Measurements from ENCODE around the gene GSE1.

DNA sequence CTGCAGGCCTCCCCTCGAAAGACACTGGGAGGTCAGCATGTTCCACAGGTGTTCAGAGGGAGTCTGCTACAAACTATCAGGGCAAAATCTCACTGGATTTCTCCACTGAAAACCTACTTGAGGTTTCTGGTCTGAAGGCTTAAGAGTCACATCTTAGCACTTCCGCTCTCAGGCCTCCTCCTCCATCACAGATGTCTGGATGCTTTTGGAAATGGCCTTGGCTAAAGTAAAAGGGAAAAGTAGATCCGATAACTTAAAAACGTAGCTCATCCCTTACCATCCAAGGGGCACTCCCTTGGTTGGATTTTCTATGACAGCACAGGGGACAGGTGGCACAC lies 61.3 kb downstream of the GSE1 start:
- TF ChIP-seq POLR2AphosphoS5 (IDR thresholded peaks at IDR 0.05; ENCODE audit: low read depth): no peak
- TF ChIP-seq, protein P1, sequence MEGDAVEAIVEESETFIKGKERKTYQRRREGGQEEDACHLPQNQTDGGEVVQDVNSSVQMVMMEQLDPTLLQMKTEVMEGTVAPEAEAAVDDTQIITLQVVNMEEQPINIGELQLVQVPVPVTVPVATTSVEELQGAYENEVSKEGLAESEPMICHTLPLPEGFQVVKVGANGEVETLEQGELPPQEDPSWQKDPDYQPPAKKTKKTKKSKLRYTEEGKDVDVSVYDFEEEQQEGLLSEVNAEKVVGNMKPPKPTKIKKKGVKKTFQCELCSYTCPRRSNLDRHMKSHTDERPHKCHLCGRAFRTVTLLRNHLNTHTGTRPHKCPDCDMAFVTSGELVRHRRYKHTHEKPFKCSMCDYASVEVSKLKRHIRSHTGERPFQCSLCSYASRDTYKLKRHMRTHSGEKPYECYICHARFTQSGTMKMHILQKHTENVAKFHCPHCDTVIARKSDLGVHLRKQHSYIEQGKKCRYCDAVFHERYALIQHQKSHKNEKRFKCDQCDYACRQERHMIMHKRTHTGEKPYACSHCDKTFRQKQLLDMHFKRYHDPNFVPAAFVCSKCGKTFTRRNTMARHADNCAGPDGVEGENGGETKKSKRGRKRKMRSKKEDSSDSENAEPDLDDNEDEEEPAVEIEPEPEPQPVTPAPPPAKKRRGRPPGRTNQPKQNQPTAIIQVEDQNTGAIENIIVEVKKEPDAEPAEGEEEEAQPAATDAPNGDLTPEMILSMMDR (conservative IDR thresholded peaks at IDR 0.05; ENCODE audit: low read depth in 2 of 2): no peak
- TF ChIP-seq, protein P2, sequence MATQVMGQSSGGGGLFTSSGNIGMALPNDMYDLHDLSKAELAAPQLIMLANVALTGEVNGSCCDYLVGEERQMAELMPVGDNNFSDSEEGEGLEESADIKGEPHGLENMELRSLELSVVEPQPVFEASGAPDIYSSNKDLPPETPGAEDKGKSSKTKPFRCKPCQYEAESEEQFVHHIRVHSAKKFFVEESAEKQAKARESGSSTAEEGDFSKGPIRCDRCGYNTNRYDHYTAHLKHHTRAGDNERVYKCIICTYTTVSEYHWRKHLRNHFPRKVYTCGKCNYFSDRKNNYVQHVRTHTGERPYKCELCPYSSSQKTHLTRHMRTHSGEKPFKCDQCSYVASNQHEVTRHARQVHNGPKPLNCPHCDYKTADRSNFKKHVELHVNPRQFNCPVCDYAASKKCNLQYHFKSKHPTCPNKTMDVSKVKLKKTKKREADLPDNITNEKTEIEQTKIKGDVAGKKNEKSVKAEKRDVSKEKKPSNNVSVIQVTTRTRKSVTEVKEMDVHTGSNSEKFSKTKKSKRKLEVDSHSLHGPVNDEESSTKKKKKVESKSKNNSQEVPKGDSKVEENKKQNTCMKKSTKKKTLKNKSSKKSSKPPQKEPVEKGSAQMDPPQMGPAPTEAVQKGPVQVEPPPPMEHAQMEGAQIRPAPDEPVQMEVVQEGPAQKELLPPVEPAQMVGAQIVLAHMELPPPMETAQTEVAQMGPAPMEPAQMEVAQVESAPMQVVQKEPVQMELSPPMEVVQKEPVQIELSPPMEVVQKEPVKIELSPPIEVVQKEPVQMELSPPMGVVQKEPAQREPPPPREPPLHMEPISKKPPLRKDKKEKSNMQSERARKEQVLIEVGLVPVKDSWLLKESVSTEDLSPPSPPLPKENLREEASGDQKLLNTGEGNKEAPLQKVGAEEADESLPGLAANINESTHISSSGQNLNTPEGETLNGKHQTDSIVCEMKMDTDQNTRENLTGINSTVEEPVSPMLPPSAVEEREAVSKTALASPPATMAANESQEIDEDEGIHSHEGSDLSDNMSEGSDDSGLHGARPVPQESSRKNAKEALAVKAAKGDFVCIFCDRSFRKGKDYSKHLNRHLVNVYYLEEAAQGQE (IDR thresholded peaks at IDR 0.05; ENCODE audit: unreplicated experiment): no peak
- TF ChIP-seq EZH2 (IDR thresholded peaks at IDR 0.05; ENCODE audit: low read depth, unreplicated experiment): no peak
- TF ChIP-seq EZH2phosphoT487 (IDR thresholded peaks at IDR 0.05; ENCODE audit: unreplicated experiment): no peak
